ENCODE results near the gene ROPN1.

GRCh38 chr3:124035463-124036121, 43.7 kb upstream of the ROPN1 start:
- no peak for TF ChIP-seq ZNF121 (tag by site-specific recombination; IDR thresholded peaks at IDR 0.05)
- TF ChIP-seq CTCF (tag by site-specific recombination; IDR thresholded peaks at IDR 0.05), result no peak
